Activated T-helper 17 cell treated with anti-CD3 and anti-CD28 coated beads, Interleukin-2, amount 50 U/mL, for 72 hours (primary cell): ENCODE measurements around the gene TRAPPC3. TPM values are rescaled to one million over a fixed set of nuclear protein-coding genes. Genes with fewer than 3 reads are reported as not detected.
A peak's percentile ranks its signal among the peaks of the same experiment; 100 is the strongest.
"Not testable (repeated sequence)": the region's sequence is repeated elsewhere in the genome, so short reads cannot be mapped to it uniquely, and the experiment has no call there.

Source experiments
- ATAC-seq: fragments of 150-1000 bp; cut with Tn5 transposase; replicated peaks from 2 replicates; pipeline ENCODE4 v1.10.0; 2021; ENCODE audit warnings: mild to moderate bottlenecking, moderate library complexity
- H3K27ac Mint-ChIP-seq: one replicate; pipeline ENCODE4 v1.8.0; 2022; ENCODE audit warnings: mixed read lengths
- H3K27me3 Mint-ChIP-seq: one replicate; pipeline ENCODE4 v1.8.0; 2022; ENCODE audit warnings: mixed read lengths
- H3K36me3 Mint-ChIP-seq: one replicate; pipeline ENCODE4 v1.8.0; 2022; ENCODE audit warnings: low read depth, mild to moderate bottlenecking, mixed read lengths
- H3K4me1 Mint-ChIP-seq: one replicate; pipeline ENCODE4 v1.8.0; 2022; ENCODE audit warnings: mixed read lengths
- H3K4me3 Mint-ChIP-seq: one replicate; pipeline ENCODE4 v1.8.0; 2022; ENCODE audit warnings: mild to moderate bottlenecking, mixed read lengths
- H3K9me3 Mint-ChIP-seq: one replicate; pipeline ENCODE4 v1.8.0; 2022; ENCODE audit warnings: mixed read lengths
- total RNA-seq, 2 donors: library from RNA; stranded (reverse); gene quantifications; one replicate each; pipeline ENCODE4 v1.2.3, GENCODE V29; 2022

Gene TRAPPC3
- total RNA-seq, 2 donors from 2014 or later = 47.8 to 72.6 TPM

DNA sequence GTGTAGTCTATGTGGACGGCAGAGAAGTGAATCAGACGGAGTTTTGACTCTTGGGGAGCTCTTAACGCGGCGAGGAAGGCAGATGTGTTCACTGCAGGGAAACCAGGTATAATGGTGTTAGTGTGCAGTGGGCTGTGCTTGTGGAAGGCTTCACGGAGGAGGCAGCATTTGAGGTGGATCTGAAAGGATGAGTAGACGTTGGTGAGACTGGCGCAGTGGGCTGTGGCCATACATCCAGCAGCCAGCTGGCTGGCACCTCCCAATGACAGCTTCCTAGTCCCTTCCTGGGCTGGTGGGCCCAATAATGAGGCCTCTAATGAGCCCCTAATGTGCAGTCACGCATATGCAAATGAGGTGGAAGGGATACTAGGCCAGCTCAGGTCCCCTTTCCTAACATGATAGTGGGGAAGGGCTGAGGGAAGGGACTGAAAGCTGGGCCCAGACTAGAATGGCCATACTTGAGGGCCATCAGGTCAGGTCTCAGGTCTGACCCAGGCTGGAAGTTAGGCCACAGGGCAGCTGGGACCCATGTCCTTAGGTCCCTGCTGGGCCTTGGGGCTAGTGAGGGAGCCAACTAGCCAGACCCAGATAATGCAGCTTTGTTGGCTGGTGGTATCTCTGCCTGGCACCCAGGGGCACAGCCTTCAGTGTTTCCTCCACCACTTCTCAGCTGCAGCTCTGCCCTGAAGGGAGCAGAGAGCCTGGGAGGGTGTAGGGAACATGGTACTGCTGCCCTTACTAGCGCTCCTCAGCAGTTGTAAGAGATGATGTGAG, 10.5 kb upstream of the TRAPPC3 start:
- peak overlapping the region; percentile 98 for H3K27ac Mint-ChIP-seq
- peaks cover 40% of the 10 kb centered on the region for H3K4me1 Mint-ChIP-seq
- peak overlapping the region; percentile 95 for H3K4me3 Mint-ChIP-seq
- H3K27me3 Mint-ChIP-seq = no peaks in the 10 kb centered on the region
- no peaks in the 10 kb centered on the region for H3K9me3 Mint-ChIP-seq
- ATAC-seq = no peak
- peaks cover 56% of the 10 kb centered on the region for H3K36me3 Mint-ChIP-seq

DNA sequence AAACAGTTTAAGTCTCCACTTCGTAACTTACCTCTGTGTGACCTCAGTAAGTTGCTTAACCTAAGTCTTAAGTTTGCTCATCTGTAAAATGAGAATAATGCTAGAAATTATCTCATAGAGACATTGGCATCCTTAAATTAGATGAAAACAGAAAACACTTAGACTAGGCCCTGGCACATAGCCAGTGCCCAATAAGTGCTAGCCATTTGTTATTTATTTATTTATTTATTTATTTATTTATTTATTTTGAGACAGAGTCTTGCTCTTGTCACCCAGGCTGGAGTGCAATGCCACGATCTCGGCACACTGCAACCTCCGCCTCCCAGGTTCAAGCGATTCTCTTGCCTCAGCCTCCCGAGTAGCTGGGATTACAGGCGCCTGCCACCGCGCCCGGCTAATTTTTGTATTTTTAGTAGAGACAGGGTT, 9.6 kb upstream of the TRAPPC3 start:
- not testable (repeated sequence) for H3K27me3 Mint-ChIP-seq, H3K9me3 Mint-ChIP-seq, ATAC-seq
- H3K4me1 Mint-ChIP-seq = peaks cover 39% of the 10 kb centered on the region
- H3K36me3 Mint-ChIP-seq = peaks cover 47% of the 10 kb centered on the region
- peak overlapping the region; percentile 98 for H3K27ac Mint-ChIP-seq
- peak overlapping the region; percentile 95 for H3K4me3 Mint-ChIP-seq

DNA sequence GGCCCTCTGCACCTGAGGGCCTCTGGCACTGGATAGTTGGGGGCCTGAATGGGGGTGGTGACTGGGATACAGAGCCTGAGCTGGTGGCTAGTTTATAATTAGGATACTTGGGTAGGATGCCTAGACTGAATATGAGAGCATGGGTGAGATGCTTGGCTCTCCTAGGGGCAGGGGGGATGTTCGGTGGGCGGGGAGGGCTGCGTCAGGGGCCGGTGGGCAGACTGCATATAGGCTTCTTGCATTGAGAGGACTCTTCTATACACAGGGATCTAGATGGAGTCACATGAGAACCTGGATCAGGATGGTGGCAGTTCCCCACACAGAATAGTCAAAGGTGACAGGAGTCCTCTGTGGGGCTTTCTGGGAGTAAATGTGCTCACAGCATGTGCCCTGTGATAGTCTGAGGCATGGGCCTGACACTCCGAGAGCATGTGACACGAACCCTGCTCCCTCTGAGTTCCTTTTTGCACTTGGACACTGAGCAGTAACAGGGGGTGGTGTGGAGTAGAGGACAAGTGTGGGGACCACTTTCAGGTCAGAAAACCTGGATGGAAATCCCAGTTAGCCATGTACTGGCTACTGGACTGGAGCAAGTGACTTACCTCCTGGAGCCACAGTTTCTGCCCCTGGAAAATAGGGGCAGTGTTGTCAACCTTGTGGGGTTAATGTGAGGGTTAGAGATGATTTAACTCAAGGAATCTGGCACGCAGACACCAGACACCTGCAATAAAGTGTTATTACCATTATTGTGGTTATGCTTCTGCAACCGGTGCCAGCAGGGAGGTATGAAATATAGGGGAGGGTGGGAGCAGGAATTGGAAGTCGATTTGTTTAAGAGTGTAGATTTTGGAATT, 8.9 kb upstream of the TRAPPC3 start:
- Mint-ChIP-seq H3K27me3 (no peaks in the 10 kb centered on the region), H3K9me3 (no peaks in the 10 kb centered on the region), H3K4me1 (peaks cover 39% of the 10 kb centered on the region), H3K36me3 (peaks cover 46% of the 10 kb centered on the region), H3K4me3 (peak overlapping the region; percentile 95), H3K27ac (peak overlapping the region; percentile 94)
- no peak for ATAC-seq

DNA sequence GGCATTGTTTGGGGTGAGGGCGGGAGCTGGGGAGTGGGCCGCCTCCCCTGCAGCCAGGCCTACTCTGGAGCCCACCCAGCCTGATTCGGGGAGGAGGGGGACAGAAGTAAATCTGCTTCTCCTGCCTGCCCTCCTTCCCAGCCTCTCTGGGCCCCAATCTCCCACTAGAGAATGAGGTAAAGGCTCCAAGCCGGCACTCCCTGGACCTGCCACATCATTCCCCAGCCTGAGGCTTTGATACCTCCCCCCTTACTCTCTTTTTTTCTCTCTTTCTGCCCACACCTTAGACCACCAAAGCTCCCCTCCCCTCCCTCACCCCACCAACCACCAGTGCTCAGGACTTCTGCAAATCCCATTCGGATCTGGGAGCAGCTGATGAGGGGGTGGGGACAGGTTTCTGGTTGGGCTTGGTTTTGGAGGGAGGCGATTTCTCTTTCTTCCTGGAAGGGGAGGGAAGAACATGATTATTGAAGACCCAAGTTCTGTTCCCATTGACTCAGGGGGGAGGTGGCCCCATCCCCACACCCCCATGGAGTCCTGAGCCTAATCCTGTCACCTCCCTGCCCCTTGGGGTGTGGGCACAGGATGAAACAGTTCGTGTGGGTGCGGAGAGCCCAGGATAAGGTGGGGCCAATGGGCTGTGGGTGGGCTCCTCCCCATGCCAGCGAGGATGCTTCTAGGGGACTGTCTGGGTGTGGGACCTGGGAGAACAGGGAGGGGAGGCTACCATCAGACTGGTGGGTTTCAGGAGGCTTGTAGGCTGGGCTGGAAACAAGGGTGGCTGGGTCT, 8.0 kb upstream of the TRAPPC3 start:
- peaks cover 37% of the 10 kb centered on the region for H3K36me3 Mint-ChIP-seq
- H3K4me3 Mint-ChIP-seq = peak overlapping the region; percentile 95
- H3K27me3 Mint-ChIP-seq = no peaks in the 10 kb centered on the region
- H3K9me3 Mint-ChIP-seq = no peaks in the 10 kb centered on the region
- peaks cover 36% of the 10 kb centered on the region for H3K4me1 Mint-ChIP-seq
- ATAC-seq = no peak
- H3K27ac Mint-ChIP-seq = peak overlapping the region; percentile 94

DNA sequence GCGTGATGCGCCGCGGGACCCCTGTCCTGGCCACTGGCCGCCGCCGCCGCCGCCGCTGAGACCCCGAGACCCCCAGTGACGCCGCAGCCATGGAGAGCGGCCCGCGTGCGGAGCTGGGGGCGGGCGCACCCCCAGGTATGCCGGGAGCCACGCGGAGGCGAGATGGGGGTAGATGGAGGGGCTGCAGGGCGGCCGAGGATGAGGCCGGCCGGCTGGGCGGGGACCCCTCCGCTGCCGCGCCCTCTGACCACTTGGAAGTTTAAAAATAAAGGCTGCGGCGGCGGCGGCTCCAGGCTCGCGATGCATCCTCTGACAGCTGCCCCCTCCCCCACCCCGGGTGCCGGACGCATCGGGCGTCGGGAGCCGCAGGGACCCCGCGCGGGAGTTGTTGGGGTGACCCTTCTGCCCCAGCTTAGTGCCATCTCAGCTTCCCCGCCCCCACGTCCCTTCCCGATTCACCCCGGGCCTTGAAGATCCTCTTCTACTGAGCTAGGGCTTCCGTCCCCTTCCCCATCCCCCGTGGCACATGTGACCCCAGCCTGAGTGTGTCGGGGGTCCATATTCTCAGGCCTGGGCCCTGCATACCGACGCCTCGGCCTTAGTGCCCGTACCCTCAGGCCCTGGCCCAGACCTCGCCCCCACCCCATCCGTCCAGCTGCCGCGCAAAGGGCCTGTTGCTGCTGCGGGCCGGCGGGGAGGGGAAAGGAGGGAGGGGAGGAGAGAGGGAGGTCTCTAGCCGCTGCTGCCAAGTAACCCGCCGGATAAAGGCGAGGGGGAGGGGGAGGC, 7.2 kb upstream of the TRAPPC3 start:
- peak overlapping the region; percentile 95 for H3K4me3 Mint-ChIP-seq
- H3K27ac Mint-ChIP-seq = peak overlapping the region; percentile 94
- H3K36me3 Mint-ChIP-seq = peaks cover 29% of the 10 kb centered on the region
- peak; percentile 25 for ATAC-seq
- peaks cover 33% of the 10 kb centered on the region for H3K4me1 Mint-ChIP-seq
- no peaks in the 10 kb centered on the region for H3K9me3 Mint-ChIP-seq
- no peaks in the 10 kb centered on the region for H3K27me3 Mint-ChIP-seq

DNA sequence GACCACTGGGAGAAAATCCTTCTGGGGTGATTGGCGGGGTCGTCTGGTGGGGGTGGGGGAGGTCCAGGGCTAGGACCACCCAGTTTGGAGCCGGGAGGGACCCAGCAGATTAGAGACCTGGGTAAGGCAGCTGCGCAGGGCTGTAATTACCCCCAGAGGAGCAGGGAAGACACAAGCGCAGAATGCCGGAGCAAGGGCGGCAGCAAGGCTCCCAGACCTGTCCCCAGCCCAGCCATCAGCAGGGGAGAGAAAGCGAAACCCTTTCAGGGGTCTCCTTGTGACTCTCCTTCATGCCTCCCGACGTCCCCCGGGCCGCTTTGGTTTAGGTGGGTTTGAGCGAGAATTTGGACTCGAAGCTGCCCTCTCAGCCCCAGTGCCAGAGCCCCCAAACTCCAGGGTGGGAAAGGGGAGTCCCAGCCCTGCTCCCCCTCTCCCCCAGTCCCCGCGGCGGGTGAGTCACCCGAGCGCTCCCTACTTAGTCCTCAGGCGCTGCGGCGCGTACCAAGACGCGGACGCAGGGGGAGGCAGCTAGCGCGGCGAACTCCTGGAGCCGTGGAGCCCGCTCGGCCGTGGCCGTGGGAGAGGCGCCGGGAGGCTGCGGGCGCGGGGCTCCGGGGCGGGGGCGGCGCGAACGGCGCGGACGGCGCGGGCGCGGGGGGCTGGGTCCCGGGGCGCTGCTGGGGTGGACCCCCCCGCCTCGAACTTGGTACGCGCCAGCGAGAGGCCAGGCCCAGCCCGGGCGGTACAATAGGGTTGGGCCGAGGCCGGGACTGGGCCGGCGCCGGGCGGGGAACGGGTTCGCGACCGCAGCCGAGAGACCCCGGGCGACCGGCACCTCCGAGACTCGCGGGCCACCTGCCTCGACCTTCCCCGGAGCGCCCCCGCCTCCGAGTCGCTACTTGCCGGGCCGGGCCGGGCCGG, 6.4 kb upstream of the TRAPPC3 start, which contains the start of gene MAP7D1:
Gene MAP7D1 (plus strand): TSS at position 753 of the 921 bp plus-strand sequence. CDS start 258 bp downstream, outside the sequence.
- H3K4me3 Mint-ChIP-seq = peak within 1 kb of the TSS; percentile 95
- peak within 1 kb of the TSS; percentile 94 for H3K27ac Mint-ChIP-seq
- peaks cover 34% of the 10 kb centered on the region for H3K4me1 Mint-ChIP-seq
- no peaks in the 10 kb centered on the region for H3K27me3 Mint-ChIP-seq
- H3K36me3 Mint-ChIP-seq = peaks cover 22% of the 10 kb centered on the region
- no peaks in the 10 kb centered on the region for H3K9me3 Mint-ChIP-seq
- ATAC-seq = peak; percentile 72

DNA sequence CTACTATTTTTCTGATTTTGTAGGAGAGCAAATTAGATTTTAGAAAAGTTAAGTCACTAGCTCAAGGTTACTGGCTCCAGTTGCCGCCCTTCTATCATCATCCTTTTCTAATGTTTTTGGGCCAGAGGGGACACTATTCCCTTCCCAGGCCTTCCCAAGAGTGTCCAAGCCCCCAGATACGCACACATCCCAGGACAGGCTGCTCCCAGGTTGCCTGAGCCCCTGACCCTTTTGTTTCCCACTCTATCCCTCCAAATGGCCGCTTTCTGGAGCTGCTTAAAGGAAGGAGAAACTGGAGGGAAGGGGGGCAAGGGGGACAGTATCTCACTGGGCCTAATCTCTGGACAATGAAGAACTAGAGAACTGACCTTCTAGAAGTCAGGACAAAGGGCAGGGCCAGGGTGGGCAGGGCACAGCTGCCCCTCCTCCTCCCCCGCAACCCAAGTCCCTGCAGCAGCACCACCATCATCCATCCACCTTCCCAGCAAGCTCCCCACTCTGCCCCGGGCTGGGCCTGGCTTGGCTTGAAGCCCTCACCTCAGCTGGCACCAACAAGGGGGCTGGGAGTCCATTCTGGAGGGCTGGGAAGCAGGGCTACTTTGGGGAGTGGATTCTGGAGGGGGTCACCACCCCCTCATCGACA, 5.6 kb upstream of the TRAPPC3 start:
- H3K4me3 Mint-ChIP-seq = peak overlapping the region; percentile 75
- H3K9me3 Mint-ChIP-seq = no peaks in the 10 kb centered on the region
- peak overlapping the region; percentile 75 for H3K27ac Mint-ChIP-seq
- peaks cover 37% of the 10 kb centered on the region for H3K4me1 Mint-ChIP-seq
- no peaks in the 10 kb centered on the region for H3K27me3 Mint-ChIP-seq
- H3K36me3 Mint-ChIP-seq = peaks cover 22% of the 10 kb centered on the region
- no peak for ATAC-seq

DNA sequence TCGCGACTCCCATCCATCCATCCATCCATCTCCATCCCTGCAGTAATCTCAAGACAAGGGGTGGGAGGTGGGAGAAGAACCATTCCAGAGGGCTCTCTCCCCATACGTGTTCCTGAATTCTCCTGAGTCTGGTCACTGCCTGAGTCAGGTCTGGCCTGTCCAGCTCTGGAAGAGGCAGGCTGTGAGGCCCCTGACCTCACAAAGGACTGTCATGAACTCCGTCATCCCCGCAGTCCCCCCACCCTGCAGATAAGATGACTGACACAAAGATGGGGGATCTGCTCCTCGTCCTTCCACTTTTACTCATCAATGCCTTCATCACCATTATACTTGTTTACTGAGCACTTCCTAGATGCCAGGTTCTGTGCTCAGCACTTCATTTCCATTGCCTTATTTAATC, 5.0 kb upstream of the TRAPPC3 start:
- H3K9me3 Mint-ChIP-seq = no peaks in the 10 kb centered on the region
- peaks cover 22% of the 10 kb centered on the region for H3K36me3 Mint-ChIP-seq
- H3K27ac Mint-ChIP-seq = peak overlapping the region; percentile 75
- H3K4me1 Mint-ChIP-seq = peaks cover 35% of the 10 kb centered on the region
- peak overlapping the region; percentile 75 for H3K4me3 Mint-ChIP-seq
- H3K27me3 Mint-ChIP-seq = no peaks in the 10 kb centered on the region
- ATAC-seq = no peak

DNA sequence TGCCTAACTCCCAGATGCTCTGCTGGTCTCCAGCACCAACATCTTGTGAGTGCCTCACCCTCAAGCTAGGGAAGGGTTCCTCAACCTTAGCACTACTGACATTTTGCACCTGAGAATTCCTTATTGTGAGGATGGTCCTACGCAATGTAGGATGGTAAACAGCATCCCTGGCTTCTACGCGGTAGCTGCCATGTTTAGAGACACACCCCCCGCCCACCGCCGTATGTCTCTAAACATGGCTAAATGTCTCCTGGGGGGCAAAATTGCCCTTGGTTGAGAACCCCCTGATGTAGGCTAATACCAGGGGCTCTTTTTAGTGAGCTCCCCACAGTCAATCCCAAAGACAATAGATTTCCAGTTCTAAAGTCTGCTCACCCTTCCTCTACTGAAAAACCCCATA, 4.2 kb upstream of the TRAPPC3 start:
- Mint-ChIP-seq H3K4me3 (peak overlapping the region; percentile 94), H3K27me3 (no peaks in the 10 kb centered on the region), H3K4me1 (peaks cover 31% of the 10 kb centered on the region), H3K36me3 (peaks cover 21% of the 10 kb centered on the region), H3K9me3 (no peaks in the 10 kb centered on the region), H3K27ac (peak overlapping the region; percentile 92)
- ATAC-seq = no peak

DNA sequence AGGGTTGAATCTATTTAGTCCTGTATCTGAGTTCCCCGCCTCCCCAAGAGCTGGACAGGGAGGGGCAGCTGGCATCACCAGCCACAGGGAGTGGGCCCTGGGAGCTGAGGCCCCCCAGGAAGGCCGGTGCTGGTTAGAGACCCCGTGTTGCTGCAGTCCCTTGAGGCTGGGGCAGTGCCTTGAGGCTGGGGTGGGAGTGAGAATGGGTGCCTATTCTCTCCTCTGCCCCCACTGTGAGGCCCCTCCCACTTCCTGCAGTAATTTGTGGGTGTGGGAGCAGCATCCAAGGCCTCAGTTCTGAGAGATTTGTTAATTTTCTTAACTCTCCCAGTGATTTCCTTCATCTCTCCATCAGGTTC, 2.5 kb upstream of the TRAPPC3 start:
- no peak for ATAC-seq
- H3K4me1 Mint-ChIP-seq = peaks cover 26% of the 10 kb centered on the region
- H3K4me3 Mint-ChIP-seq = peak overlapping the region; percentile 94
- H3K27me3 Mint-ChIP-seq = no peaks in the 10 kb centered on the region
- H3K27ac Mint-ChIP-seq = peak overlapping the region; percentile 92
- no peaks in the 10 kb centered on the region for H3K9me3 Mint-ChIP-seq
- H3K36me3 Mint-ChIP-seq = peaks cover 6% of the 10 kb centered on the region

DNA sequence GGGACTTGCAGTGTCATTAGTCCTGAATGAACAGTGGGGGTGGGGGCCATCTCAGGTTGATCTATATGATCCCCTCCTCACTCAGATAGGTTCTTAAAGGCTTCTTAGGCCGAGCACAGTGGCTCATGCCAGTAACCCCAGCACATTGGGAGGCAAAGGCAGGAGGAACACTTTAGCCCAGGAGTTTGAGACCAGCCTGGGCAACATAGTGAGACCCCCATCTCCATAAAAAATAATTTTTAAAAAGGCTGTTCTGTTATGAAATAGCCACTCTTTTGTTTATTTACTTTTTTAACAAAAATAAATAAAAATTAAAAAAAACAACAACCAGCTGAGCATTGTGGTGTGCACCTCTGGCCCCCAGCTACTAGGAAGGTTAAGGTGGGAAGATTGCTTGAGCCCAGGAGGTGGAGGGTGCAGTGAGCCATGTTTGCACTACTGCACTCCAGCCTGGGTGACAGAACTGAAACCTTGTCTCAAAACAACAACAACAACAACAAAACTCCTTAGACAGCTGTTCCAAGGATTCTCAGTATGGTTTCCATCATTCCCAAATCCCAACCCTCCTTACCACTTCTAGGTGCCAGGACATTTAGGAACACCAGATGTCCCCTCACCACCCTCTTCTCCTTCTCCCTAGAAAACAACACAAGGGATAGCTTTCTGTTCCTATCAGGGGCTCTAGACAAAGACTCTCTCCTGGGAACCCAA, 2.0 kb upstream of the TRAPPC3 start:
- H3K27me3 Mint-ChIP-seq = no peaks in the 10 kb centered on the region
- peak overlapping the region; percentile 95 for H3K27ac Mint-ChIP-seq
- peaks cover 6% of the 10 kb centered on the region for H3K36me3 Mint-ChIP-seq
- no peaks in the 10 kb centered on the region for H3K9me3 Mint-ChIP-seq
- H3K4me3 Mint-ChIP-seq = peak overlapping the region; percentile 94
- no peak for ATAC-seq
- H3K4me1 Mint-ChIP-seq = peaks cover 26% of the 10 kb centered on the region
